Stomach (tissue), 4 donors: Measurements from ENCODE around the gene PRKCE.

ENCODE experiments used
- CTCF ChIP-seq, 7 experiments: fragments of 450-650 bp in 4 of 7; fragments of 200-600 bp in 3 of 7; sonication (generic) in 3 of 7; IDR thresholded peaks; one replicate each; pipeline ENCODE4 v1.5.1; 2016 to 2019; ENCODE audit warnings: antibody characterized with exemption in 7 of 7, control low read depth in 2 of 7, mild to moderate bottlenecking in 1 of 7
- EP300 ChIP-seq: sonication (generic); formaldehyde crosslinking; IDR thresholded peaks from one replicate; pipeline ENCODE4 v1.6.1; 2017; ENCODE audit warnings: antibody characterized with exemption
- POLR2A ChIP-seq, 4 donors: fragments of 450-650 bp; IDR thresholded peaks; one replicate each; pipeline ENCODE4 v1.6.1; 2016; ENCODE audit warnings: antibody characterized with exemption in 4 of 4, control low read depth in 2 of 4, mild to moderate bottlenecking in 1 of 4, moderate library complexity in 1 of 4
- POLR2AphosphoS5 ChIP-seq, 3 donors: sonication (generic); formaldehyde crosslinking; IDR thresholded peaks; one replicate each; pipeline ENCODE4 v1.6.1; 2016; ENCODE audit warnings: antibody characterized with exemption in 3 of 3

GRCh38 chr2:45992021-45992740, 340.7 kb downstream of the PRKCE start:
- TF ChIP-seq CTCF (IDR thresholded peaks at IDR 0.05), result no peak
- TF ChIP-seq POLR2A (IDR thresholded peaks at IDR 0.05), result no peak
- peak; percentile 29 to 78 (median 39) for TF ChIP-seq POLR2AphosphoS5 (IDR thresholded peaks at IDR 0.05)
- no peak for TF ChIP-seq EP300
